Thoracic aorta (tissue), 2 donors: ENCODE results near the gene DNM3. TPM values are rescaled to one million over a fixed set of nuclear protein-coding genes. Genes with fewer than 3 reads are reported as not detected.

ENCODE experiments used
- ATAC-seq: fragments of 150-250 bp; one replicate; pipeline ENCODE4 v1.8.0; 2017; ENCODE audit warnings: low read depth; ENCODE audit not compliant: insufficient number of reproducible peaks, low FRiP score
- DNase-seq: peaks from one replicate; pipeline ENCODE4 v3.0.0-alpha.2; 2020; ENCODE audit warnings: low spot score
- H3K27ac ChIP-seq, 2 donors: fragments of 200-600 bp; sonication (generic); 1 replicate in 1 of 2; 2 replicates in 1 of 2; pipeline ENCODE4 v1.5.1; 2016; ENCODE audit warnings: mild to moderate bottlenecking in 2 of 2, moderate library complexity in 2 of 2
- H3K27me3 ChIP-seq: fragments of 200-600 bp; sonication (generic); replicated peaks from 2 replicates; pipeline ENCODE4 v1.6.0; 2016; ENCODE audit warnings: mild to moderate bottlenecking; ENCODE audit not compliant: insufficient read depth
- H3K36me3 ChIP-seq: fragments of 200-600 bp; sonication (generic); one replicate; pipeline ENCODE4 v1.5.1; 2016
- H3K4me1 ChIP-seq, 2 donors: fragments of 200-600 bp; sonication (generic); 1 replicate in 1 of 2; 2 replicates in 1 of 2; pipeline versions ENCODE4 v1.5.1 to v1.6.0; 2016; ENCODE audit warnings: low read depth in 2 of 2, mild to moderate bottlenecking in 1 of 2; ENCODE audit not compliant: control insufficient read depth in 1 of 2
- H3K4me3 ChIP-seq: fragments of 200-600 bp; sonication (generic); 2 replicates; pipeline ENCODE4 v1.5.1; 2016; ENCODE audit warnings: mild to moderate bottlenecking
- H3K9me3 ChIP-seq: fragments of 200-600 bp; sonication (generic); 2 replicates; pipeline ENCODE4 v1.5.1; 2016
- total RNA-seq, 2 donors: library from RNA; depleted of rRNA; stranded (reverse); fragments of >200 nt; gene quantifications; one replicate each; pipeline versions ENCODE4 v1.1.0 to v1.2.3, GENCODE V29; 2016
- TF ChIP-seq, protein P1 (sequence below): fragments of 200-600 bp; sonication (generic); IDR thresholded peaks from one replicate; pipeline ENCODE4 v1.5.1; 2019; ENCODE audit warnings: antibody characterized with exemption

DNM3 gene
- total RNA-seq, 2 donors from 2014 or later, result 5.8 to 7.5 TPM

DNA sequence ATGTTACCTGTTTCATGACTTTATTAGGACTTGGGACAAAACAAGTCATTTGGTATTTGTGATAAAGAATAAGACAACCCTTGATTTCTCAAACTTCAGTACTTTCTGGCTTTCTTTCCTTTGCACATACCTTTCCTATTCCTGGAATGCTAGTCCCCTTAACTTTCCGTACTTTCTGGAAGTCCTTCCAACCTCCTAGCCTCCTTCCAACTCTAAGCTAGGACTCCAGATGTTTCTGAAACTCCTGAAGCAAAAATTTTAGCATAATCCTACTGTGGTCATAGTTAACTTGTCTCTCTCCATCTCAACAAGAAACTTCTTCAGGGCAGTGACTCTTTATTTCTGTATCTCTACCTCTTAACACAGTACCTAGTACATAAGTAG is 559.4 kb downstream of the DNM3 start:
- ATAC-seq (no peak), DNase-seq (no peak)
- Histone ChIP-seq H3K36me3 (no peaks in the 10 kb centered on the region), H3K4me1 (peaks cover 31 to 76% of the 10 kb centered on the region in 2 donors), H3K27ac (peak overlapping the region; percentile 91), H3K4me3 (no peak overlapping the region), H3K9me3 (no peaks in the 10 kb centered on the region), H3K27me3 (no peaks in the 10 kb centered on the region)
- TF ChIP-seq, protein P1, sequence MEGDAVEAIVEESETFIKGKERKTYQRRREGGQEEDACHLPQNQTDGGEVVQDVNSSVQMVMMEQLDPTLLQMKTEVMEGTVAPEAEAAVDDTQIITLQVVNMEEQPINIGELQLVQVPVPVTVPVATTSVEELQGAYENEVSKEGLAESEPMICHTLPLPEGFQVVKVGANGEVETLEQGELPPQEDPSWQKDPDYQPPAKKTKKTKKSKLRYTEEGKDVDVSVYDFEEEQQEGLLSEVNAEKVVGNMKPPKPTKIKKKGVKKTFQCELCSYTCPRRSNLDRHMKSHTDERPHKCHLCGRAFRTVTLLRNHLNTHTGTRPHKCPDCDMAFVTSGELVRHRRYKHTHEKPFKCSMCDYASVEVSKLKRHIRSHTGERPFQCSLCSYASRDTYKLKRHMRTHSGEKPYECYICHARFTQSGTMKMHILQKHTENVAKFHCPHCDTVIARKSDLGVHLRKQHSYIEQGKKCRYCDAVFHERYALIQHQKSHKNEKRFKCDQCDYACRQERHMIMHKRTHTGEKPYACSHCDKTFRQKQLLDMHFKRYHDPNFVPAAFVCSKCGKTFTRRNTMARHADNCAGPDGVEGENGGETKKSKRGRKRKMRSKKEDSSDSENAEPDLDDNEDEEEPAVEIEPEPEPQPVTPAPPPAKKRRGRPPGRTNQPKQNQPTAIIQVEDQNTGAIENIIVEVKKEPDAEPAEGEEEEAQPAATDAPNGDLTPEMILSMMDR, result no peak

- TF ChIP-seq, protein P1, result no peak
- Histone ChIP-seq H3K9me3 (no peaks in the 10 kb centered on the region), H3K36me3 (no peaks in the 10 kb centered on the region), H3K27ac (peak overlapping the region in 1 of 2 donors; percentile 91), H3K27me3 (no peaks in the 10 kb centered on the region), H3K4me1 (peaks cover 31 to 74% of the 10 kb centered on the region in 2 donors), H3K4me3 (no peak overlapping the region)
- DNase-seq, result no peak
- ATAC-seq, result no peak
Observed at GRCh38 chr1:172401477-172401876, 560.2 kb downstream of the DNM3 start.

DNA sequence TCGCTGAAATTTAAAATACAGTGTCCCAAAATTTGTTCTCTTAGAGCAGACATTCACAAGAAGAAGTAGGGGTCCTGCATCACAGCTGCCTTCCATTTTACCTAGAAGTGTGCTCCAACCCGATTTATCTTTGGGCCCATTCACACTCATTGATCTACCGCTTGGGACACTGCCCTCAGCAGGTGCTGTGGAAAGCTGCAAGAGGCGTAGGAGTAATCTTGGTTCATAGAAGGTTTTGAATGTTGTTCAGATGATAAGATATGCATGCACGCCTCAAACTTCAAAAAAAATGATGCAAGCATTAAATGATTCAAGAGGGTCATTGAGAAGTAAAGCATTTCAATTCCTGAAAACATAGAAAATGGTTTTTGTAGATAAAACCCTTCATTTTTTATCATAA is 560.6 kb downstream of the DNM3 start:
- Histone ChIP-seq H3K27me3 (no peaks in the 10 kb centered on the region), H3K36me3 (no peaks in the 10 kb centered on the region), H3K27ac (peak overlapping the region in 1 of 2 donors; percentile 91), H3K4me1 (peaks cover 27 to 70% of the 10 kb centered on the region in 2 donors), H3K9me3 (no peaks in the 10 kb centered on the region), H3K4me3 (no peak overlapping the region)
- DNase-seq (no peak), ATAC-seq (no peak)
- TF ChIP-seq, protein P1, result no peak

GRCh38 chr1:172402878-172403569 is 561.7 kb downstream of the DNM3 start:
- no peak overlapping the region for H3K4me3 ChIP-seq
- peak overlapping the region in 1 of 2 donors; percentile 26 for H3K27ac ChIP-seq
- DNase-seq (no peak), ATAC-seq (no peak)
- H3K36me3 ChIP-seq, result no peaks in the 10 kb centered on the region
- no peaks in the 10 kb centered on the region for H3K9me3 ChIP-seq
- H3K4me1 ChIP-seq, result peaks cover 19 to 58% of the 10 kb centered on the region in 2 donors
- no peaks in the 10 kb centered on the region for H3K27me3 ChIP-seq
- TF ChIP-seq, protein P1, result no peak

GRCh38 chr1:172404121-172404520 is 562.8 kb downstream of the DNM3 start:
- Histone ChIP-seq H3K4me3 (no peak overlapping the region), H3K36me3 (no peaks in the 10 kb centered on the region), H3K9me3 (no peaks in the 10 kb centered on the region), H3K27me3 (no peaks in the 10 kb centered on the region), H3K27ac (no peak overlapping the region), H3K4me1 (peaks cover 17 to 47% of the 10 kb centered on the region in 2 donors)
- DNase-seq, result no peak
- TF ChIP-seq, protein P1, result no peak
- ATAC-seq, result no peak
